Breast epithelium (tissue), 3 donors: ENCODE measurements around the gene STOM.

Experiments
- CTCF ChIP-seq, 3 donors: fragments of 450-650 bp; IDR thresholded peaks; one replicate each; pipeline ENCODE4 v1.5.1; 2016 to 2017; ENCODE audit warnings: antibody characterized with exemption in 3 of 3, mild to moderate bottlenecking in 3 of 3, moderate library complexity in 3 of 3
- POLR2A ChIP-seq: fragments of 450-650 bp; IDR thresholded peaks from one replicate; pipeline ENCODE4 v1.6.1; 2016; ENCODE audit warnings: antibody characterized with exemption, mild to moderate bottlenecking, moderate library complexity

GRCh38 chr9:121294151-121294743 is 75.8 kb downstream of the STOM start:
- TF ChIP-seq CTCF (IDR thresholded peaks at IDR 0.05) = no peak
- TF ChIP-seq POLR2A = no peak
